ENCODE data around the gene STARD4. TPM values are rescaled to one million over a fixed set of nuclear protein-coding genes. Genes with fewer than 3 reads are reported as not detected.

STARD4 gene
- 10 to 100 TPM in 1 of 2 donors, 1 to 10 TPM in 1; 6.5 to 22.3 TPM for total RNA-seq
- long read RNA-seq, full-length matches to known transcripts = 23 of 32 reads
- long read RNA-seq, partial matches to known transcripts = 0 of 32 reads
- long read RNA-seq, other reads (novel, unspliced or antisense) = 9 of 32 reads

- peak; percentile 96 for DNase-seq
- ATAC-seq = peak; percentile 98
- intact Hi-C loops (cut with DNase I) = no loop called here
Observed at GRCh38 chr5:111512375-111513130, at the start of gene STARD4. Gene STARD4 (minus strand): TSS chr5:111512535. CDS start chr5:111507433, 5,102 bp downstream.

GRCh38 chr5:111559680-111560079, 47.3 kb upstream of the STARD4 start:
- intact Hi-C loops (cut with DNase I) = no loop called here

GRCh38 chr5:111557686-111558085, 45.4 kb upstream of the STARD4 start:
- intact Hi-C loops (cut with DNase I) = no loop called here
- ATAC-seq (no peak), DNase-seq (no peak)

More at GRCh38 chr5:111559680-111560079, 47.3 kb upstream of the STARD4 start:
- DNase-seq = no peak
- ATAC-seq = no peak

- ATAC-seq (no peak), DNase-seq (no peak)
- intact Hi-C loops (cut with DNase I) = no loop called here
Observed at GRCh38 chr5:111557111-111557510, 44.8 kb upstream of the STARD4 start.

GRCh38 chr5:111556501-111556900, 44.2 kb upstream of the STARD4 start:
- ATAC-seq = no peak
- intact Hi-C loops (cut with DNase I) = no loop called here
- no peak for DNase-seq

- DNase-seq = no peak
- ATAC-seq = no peak
- intact Hi-C loops (cut with DNase I) = no loop called here
Observed at GRCh38 chr5:111555760-111556159, 43.4 kb upstream of the STARD4 start.

GRCh38 chr5:111553868-111554267, 41.5 kb upstream of the STARD4 start:
- ATAC-seq = no peak
- no peak for DNase-seq
- intact Hi-C loops (cut with DNase I) = loop anchor here in 1 of 2 donors (5.0 kb wide), 1 partner anchor 128 kb away; no protein-coding TSS in a partner anchor

GRCh38 chr5:111552896-111553295, 40.6 kb upstream of the STARD4 start:
- intact Hi-C loops (cut with DNase I) = loop anchor here in 1 of 2 donors (5.0 kb wide), 1 partner anchor 129 kb away; no protein-coding TSS in a partner anchor
- ATAC-seq (no peak), DNase-seq (no peak)

GRCh38 chr5:111552492-111552891, 40.2 kb upstream of the STARD4 start:
- intact Hi-C loops (cut with DNase I) = loop anchor here in 1 of 2 donors (5.0 kb wide), 1 partner anchor 130 kb away; no protein-coding TSS in a partner anchor
- ATAC-seq = no peak
- no peak for DNase-seq

- DNase-seq (no peak), ATAC-seq (no peak)
- intact Hi-C loops (cut with DNase I) = loop anchor here in 1 of 2 donors (2.0 to 5.0 kb wide), 2 partner anchors 131 to 205 kb away; partner anchors contain the start of gene NREP
Observed at GRCh38 chr5:111551569-111552275, 39.4 kb upstream of the STARD4 start.

GRCh38 chr5:111551161-111551560, 38.8 kb upstream of the STARD4 start:
- DNase-seq (no peak), ATAC-seq (peak; percentile 37 to 49)
- intact Hi-C loops (cut with DNase I) = loop anchor here in 1 of 2 donors (2.0 to 5.0 kb wide), 2 partner anchors 131 to 206 kb away; partner anchors contain the start of gene NREP

- intact Hi-C loops (cut with DNase I) = loop anchor here in 1 of 2 donors (2.0 to 5.0 kb wide), 2 partner anchors 132 to 206 kb away; partner anchors contain the start of gene NREP
- ATAC-seq (peak; percentile 85 to 94), DNase-seq (peak; percentile 83)
Observed at GRCh38 chr5:111550282-111551020, 38.1 kb upstream of the STARD4 start.

GRCh38 chr5:111548992-111549649, 36.8 kb upstream of the STARD4 start:
- DNase-seq (no peak), ATAC-seq (peak; percentile 12 to 41)
- intact Hi-C loops (cut with DNase I) = loop anchor here in 1 of 2 donors (2.0 kb wide), 1 partner anchor 598 kb away; no protein-coding TSS in a partner anchor

- intact Hi-C loops (cut with DNase I) = loop anchor here in 1 of 2 donors (2.0 kb wide), 1 partner anchor 598 kb away; no protein-coding TSS in a partner anchor
- ATAC-seq (no peak), DNase-seq (no peak)
Observed at GRCh38 chr5:111548348-111548950, 36.1 kb upstream of the STARD4 start.

GRCh38 chr5:111545031-111545430, 32.7 kb upstream of the STARD4 start:
- intact Hi-C loops (cut with DNase I) = no loop called here
- ATAC-seq (no peak), DNase-seq (no peak)

GRCh38 chr5:111537141-111538024, 25.0 kb upstream of the STARD4 start:
- intact Hi-C loops (cut with DNase I) = loop anchor here in 1 of 2 donors (10.0 kb wide), 1 partner anchor 607 kb away; no protein-coding TSS in a partner anchor
- no peak for ATAC-seq
- no peak for DNase-seq
